Stimulated activated CD4-positive, alpha-beta T cell treated with anti-CD3 and anti-CD28 coated beads, Interleukin-1b, Interleukin-23, amount 100 ng/mL, for 24 hours (primary cell): ENCODE measurements around the gene MIF.

Experiments used
- DNase-seq, 4 experiments: peaks; one replicate each; pipeline ENCODE4 v3.0.0-alpha.2; 2020; ENCODE audit warnings: low read depth in 4 of 4, low spot score in 1 of 4

MIF gene

DNA sequence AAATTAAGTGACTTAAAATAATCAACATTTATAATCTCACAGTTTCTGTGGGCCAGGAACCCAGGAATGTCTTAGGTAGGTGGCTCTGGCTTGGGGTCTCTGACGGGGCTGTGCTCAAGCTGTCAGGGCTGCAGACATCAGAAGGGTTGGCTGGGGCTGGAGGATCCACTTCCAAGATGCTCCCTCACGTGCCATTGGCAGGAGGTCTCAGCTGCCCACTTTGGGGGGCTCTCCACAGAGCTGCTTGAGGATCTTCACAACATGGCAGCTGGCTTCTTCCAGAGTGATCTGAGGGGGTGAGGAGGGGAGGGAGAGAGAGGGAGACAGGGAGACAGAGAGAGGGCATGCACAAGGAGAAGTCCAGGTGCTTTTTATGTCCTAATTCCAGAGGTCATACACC, 18.4 kb upstream of the MIF start:
- no peak for DNase-seq

DNA sequence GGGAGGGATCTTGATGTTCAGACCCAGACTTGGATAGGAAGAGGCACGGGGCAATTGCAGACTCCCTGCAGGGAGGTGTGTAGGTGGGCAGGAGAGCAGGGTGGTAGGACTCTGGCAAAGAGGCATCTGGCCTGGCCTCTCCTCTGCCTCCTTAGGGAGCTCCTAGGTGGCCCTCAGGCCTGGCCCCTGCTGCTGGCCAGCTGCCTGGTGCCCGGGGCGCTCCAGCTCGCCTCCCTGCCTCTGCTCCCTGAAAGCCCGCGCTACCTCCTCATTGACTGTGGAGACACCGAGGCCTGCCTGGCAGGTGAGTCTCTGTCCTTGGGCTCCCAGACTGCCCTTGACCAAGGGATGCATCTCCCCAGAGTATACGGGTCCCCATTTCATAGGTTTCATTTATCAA, 16.6 kb upstream of the MIF start:
- no peak for DNase-seq

DNA sequence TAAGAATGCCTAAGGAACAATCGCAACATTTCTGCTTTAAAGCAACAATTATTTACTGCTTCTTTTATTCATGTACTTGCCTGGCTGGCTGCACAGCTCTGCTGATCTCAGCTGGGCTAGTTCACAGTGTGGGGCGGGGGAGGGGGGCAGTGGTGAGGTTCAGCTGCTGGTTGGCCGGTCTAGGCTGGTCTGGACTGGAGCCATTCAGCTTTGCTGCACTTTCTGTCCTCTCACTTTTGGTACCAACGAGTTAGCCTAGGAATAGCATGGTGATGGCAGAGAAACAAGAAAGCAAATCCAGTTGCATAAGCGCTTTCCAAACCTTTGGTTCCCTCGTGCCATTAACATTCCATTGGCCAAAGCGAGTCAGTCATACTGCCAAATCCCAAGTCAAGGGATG, 16.0 kb upstream of the MIF start:
- DNase-seq = no peak

DNA sequence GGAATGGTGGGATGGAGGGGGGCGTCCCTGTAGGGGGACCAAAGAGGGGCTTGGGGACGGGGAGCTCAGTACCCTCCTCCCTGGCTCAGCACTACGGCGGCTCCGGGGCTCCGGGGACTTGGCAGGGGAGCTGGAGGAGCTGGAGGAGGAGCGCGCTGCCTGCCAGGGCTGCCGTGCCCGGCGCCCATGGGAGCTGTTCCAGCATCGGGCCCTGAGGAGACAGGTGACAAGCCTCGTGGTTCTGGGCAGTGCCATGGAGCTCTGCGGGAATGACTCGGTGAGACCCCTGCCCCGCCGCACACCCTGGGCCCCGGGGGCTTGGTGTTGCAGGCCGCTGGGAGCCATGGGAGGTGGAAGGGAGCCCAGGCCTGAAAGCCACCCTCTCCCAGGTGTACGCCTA, 11.8 kb upstream of the MIF start:
- DNase-seq = no peak

DNA sequence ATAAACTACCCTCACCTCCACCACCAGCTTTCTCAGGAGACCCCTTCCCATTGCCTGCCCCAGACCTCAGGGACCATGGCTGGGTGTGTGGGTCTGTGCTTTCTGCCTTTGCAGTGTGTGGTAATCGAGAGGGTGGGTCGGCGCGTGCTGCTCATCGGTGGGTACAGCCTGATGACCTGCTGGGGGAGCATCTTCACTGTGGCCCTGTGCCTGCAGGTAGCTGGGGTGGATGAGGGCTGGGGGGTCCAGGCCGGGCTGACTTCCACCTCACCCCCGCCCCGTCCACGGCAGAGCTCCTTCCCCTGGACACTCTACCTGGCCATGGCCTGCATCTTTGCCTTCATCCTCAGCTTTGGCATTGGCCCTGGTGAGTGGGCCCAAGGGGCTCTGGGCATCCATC, 10.5 kb upstream of the MIF start:
- DNase-seq = no peak

DNA sequence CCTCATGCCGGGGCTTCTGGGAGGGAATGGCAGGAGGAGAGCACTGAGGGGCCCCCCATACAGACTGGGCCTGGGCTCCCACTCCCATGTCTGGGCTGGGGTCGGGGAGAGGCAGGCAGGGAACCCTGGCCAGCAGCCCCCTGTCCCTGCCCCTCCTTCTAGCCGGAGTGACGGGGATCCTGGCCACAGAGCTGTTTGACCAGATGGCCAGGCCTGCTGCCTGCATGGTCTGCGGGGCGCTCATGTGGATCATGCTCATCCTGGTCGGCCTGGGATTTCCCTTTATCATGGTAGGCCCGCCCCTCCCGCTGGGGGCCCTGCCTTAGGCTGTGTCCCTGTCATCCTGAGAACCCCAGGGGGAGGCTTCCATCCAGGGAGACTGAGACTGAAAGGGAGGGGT, 10.0 kb upstream of the MIF start:
- DNase-seq = no peak

DNA sequence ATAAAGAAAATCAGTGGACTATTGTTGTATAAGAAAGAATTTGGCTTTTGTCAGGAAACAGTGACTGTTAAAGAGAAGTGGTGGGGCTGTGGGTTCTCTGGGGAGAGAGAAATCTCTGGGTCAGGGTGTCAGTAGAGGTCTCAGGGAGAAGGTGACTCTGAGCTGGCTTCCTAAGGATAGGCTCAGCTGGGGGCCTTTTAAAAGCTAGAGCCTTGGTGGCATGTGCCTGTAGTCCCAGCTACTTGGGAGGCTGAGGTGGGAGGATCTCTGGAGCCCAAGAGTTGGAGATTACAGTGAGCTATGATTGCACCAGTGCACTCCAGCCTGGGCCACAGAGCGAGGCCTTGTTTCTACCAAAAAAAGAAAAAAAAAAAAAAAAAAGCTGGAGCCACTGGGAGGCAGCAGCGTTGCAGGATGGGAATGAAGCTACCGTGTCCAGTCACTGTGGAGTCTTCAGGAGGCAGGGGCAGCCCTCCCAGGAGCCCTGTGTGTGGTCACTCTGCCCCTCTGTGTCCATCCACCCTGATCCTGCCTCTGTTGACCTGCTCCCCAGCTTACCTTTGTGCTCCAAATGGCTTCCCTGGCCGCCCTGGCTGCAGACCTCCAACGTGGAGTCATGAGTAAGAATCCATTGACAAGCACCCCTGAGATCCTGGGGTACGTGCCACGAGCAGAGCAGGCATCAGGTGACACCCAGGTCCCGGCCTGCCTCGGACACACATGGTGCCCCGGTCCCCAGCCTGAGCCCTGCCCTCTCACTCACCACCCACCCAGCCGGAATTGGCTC, 5.4 kb upstream of the MIF start:
- no peak for DNase-seq

DNA sequence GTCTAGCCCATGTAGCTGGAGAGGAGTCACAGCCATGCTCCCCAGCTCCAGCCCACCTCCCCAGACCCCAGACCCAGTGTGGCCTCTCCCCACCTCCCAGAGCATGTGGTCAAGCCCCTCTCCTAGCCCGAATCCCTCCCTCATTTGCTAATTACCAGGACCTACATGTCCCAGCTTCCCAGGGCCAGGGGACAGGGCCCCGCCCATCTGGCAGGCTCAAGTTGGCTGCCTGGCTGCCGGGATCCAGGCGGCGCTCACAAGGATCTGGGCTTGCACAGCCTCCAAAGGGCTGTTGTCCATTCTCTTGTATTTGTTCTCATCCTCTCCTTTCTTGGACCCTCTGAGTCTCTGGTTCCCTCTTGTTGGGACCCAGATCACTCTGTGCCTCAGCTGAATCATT, 4.6 kb upstream of the MIF start:
- DNase-seq = no peak

DNA sequence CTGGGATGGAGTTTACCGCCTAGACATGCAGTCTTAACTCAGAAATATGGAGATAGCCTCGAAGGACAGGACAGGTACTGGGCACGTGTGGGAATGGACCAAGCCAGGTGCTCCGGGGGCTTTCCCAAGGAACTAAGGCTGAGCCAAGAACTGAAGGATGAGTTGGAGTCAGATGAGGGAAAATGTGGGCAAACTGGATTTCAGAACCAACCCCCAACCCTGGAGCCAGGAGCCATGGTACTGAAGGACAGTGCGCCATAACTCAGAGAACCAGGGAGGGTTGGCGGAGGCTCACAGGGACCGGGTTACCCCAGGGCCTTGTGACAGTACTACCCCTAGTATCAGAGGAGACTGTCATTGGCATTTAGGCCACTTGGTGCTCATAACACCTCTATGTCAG, 2.5 kb upstream of the MIF start:
- DNase-seq = no peak

DNA sequence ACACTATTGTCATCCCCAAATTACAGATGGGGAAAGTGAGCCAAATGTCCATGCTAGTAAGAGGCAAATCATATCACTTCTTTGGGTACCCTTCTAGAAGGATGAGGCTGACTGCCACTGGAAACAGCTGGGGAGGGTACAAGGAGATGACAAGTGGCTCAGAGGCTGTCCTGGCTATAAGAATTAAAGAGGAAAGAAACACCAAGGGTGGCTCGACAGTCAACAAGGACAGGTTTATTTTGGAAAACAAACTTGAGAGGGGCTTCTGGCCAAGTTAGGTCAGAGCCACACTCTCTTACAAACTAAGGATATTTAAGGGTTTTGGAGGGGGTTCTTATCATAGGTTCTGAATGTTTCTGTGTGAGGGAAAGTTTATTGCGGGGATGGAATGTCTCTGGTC, 2.1 kb upstream of the MIF start:
- no peak for DNase-seq

DNA sequence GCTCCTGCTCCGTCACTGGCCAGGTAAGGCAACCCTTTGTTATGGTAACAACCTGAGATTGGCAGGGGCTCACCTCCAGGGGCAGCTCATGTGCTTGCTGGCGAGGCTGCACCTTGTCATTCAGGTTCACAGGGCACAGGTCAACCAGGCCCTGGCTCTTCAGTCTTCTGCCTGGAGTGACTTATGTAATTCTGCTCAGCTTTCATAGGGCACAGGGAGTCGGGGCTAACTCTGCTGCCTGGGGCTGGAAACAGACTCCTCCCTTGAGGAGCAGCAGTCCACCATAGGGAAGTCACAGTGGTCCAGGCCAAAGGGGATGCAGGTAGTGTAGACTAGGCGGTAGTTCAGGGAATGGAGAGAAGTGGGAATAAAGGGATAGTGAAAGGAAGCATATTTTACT, 1.5 kb upstream of the MIF start:
- no peak for DNase-seq

DNA sequence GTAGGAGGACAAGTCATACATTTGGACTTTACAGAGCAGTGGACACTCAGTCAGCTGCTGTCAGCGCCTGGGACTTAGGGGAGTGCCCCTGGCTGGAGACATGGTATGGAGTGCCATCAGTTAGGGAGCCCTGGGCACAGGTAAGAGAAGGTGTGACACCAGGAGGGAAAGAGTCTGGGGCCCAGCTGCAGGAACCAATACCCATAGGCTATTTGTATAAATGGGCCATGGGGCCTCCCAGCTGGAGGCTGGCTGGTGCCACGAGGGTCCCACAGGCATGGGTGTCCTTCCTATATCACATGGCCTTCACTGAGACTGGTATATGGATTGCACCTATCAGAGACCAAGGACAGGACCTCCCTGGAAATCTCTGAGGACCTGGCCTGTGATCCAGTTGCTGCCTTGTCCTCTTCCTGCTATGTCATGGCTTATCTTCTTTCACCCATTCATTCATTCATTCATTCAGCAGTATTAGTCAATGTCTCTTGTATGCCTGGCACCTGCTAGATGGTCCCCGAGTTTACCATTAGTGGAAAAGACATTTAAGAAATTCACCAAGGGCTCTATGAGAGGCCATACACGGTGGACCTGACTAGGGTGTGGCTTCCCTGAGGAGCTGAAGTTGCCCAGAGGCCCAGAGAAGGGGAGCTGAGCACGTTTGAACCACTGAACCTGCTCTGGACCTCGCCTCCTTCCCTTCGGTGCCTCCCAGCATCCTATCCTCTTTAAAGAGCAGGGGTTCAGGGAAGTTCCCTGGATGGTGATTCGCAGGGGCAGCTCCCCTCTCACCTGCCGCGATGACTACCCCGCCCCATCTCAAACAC, 850 bp upstream of the MIF start:
- no peak for DNase-seq

DNA sequence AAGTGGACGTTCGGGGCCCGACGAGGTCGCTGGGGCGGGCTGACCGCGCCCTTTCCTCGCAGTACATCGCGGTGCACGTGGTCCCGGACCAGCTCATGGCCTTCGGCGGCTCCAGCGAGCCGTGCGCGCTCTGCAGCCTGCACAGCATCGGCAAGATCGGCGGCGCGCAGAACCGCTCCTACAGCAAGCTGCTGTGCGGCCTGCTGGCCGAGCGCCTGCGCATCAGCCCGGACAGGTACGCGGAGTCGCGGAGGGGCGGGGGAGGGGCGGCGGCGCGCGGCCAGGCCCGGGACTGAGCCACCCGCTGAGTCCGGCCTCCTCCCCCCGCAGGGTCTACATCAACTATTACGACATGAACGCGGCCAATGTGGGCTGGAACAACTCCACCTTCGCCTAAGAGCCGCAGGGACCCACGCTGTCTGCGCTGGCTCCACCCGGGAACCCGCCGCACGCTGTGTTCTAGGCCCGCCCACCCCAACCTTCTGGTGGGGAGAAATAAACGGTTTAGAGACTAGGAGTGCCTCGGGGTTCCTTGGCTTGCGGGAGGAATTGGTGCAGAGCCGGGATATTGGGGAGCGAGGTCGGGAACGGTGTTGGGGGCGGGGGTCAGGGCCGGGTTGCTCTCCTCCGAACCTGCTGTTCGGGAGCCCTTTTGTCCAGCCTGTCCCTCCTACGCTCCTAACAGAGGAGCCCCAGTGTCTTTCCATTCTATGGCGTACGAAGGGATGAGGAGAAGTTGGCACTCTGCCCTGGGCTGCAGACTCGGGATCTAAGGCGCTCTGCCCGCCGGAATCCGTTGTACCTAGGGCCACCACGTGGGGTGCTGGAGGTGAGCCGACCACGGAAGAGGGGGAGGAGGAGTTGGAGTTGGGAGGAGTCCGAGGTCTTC, 771 bp downstream of the MIF start:
- DNase-seq = peak; percentile 21 to 73 (median 47)

DNA sequence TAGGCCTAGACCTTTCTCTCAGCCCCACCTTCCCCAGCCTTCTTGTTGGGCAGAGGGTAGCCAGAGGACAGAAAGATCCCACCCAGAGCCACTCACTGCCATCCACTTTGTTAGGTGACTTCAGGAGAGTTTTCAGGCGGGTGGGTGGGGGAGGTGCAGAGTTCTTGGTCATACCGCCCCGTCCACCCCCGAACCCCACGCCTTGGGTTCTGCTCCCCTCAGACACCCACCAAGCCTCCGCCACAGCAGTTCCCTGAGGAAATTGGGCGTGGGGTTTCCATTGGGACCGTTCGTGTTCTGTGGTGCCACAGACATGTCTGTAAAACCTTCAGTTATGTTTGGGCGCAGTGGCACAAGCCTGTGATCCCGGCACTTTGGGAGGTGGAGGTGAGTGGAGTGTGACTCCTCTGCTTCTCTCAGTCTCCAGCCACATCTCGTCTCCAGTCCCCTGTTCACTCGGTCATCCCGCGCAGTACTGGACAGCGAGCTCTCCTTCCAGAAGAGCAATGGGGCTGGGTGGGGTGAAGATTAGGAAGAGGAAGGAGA, 1.5 kb downstream of the MIF start:
- DNase-seq = no peak

DNA sequence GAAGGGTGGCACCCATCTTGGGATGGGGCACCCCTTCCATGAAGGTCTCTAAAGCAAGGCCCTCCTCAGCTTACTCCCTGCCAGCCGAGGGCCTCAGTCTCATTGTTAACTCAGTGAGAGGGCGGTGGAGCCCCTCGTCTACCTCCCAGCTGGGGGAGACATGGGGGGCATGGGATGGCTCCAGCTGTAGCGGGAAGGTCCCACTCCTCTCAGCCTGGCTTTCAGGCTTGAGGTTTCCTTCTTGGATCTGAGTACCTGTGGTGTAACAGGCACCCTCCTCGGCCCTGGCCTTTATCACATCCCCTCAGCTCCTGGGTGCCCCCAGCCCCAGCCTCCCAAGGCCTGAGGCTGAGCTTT, 2.0 kb downstream of the MIF start:
- DNase-seq = no peak

DNA sequence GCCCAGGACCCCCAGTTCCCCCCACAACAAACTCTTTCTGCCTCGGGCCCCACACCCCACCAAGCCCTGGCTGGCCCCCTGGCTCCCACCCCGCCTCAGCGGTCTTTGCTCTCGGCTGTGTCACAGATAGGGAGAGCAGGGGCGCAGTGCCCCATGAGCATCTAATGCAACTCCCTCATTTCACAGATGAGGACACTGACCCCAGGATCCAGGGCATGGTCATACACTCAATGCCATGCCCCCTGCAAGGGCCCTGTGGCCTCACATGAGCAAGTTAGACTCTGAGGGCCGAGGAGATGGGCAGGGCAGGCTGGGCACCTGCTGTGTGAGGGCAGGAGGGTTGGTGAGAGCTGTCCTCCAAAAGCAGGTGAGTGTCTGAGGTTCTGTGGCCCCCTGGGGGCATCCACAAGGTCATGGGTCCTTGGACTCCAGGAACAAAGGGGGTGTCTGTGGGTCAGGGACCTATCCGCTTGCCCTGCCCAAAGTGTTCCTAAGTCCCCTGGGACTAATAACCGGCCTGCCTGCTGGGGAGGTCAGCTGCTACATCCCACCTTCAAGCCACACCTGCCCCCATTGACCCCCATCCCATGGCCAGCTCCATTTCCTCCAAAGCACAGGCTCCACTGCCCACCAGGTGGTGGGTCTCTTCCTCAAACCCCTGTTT, 2.5 kb downstream of the MIF start:
- DNase-seq = no peak

DNA sequence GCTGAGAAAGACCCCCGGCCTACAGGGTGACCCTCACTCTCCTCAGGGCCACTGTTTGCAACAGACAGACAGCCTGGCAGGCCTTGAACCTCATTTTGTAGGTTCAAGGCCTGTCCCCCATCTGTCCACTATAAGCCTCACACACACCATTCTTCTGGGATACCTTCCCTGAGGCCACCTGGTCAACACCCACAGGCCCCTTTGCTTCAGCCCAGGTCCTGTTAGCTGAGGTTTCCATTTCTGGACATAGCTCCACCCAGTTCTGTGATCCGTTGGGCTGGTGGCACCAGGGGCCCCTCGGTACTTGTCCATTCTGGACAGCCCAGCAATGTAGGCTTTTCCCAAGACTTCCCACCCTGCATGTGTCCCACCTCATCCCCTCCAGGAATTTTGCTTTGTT, 3.1 kb downstream of the MIF start:
- DNase-seq = no peak

DNA sequence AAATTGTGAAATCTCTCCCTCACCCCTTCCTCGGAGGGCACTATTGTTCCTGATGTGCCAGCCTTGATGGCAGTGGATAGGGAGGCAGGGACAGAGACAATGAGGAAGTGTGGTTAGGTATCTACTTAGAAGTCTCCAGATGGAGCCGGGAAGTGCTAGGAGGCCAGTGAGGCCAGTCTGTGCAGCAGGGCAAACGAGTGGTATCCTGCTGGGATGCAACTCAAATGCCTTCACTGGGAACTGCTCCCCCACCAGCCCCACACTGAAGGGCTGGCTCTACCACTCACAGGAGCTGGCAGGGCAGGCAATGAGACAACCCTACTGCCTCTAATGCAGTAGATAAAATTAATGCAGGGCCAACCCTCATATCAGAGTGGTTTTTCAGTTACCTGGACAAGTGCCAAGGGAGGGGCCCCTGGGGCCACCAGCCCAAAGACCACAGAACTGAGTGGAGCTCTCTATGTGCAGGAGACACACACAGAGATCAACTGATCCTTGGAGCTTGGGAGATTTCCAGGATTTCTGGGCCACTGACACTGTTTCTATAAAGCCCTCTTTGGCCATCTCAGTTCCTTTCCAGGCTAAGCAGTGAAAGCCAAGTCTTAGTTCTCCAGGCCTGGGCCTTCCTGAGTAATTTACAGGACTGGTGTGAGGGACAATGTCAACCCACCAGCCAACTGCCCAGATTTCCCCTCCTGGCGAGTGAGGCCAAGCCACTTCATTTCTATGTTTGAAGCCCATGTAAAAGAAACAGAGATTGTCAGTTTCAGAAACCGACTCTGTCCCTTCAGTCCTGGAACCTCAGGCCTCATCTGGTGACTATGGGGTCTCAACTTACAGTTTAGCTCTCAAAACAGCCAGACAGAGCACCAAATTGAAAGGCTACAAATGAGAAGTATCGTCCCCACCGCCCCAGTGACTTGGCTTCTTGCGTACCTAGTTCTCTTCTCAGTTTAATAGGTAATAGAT, 4.1 kb downstream of the MIF start:
- DNase-seq = no peak

DNA sequence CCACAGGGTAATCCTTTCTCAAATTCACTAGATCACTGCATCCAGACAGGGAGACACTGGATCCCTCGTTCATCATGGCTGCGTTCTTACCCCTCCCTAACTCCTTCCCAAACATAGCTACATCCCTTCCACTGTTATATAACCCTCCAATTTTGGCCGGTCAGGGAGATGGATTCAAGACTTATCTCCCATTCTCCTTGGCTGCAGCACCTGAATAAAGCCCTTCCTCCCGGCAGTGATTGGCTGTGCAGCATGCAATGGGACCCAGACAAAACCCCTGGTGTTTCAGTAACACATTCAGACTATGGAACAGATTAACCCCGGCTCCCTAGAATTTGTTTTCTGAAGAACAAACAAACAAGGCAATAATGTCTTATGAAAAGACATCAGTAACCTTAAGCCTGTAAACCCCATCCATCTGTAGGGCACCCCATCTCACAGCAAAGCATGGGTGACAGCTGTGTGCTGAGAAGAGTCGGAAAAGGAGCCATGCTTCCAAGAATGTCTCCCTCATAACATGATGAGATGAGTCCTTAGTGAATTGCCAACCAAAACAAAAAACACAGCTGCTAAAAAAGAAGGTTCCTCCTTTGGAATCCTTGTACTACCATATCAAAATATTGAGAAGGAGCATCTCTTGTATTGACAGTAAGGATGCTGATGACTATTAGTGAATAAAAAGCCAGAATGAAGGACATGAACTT, 5.0 kb downstream of the MIF start:
- DNase-seq = no peak
